GM12891 (cell line): ENCODE data around the gene IFNG.

Experiments used
- POLR2A ChIP-seq: IDR thresholded peaks from 2 replicates; pipeline ENCODE4 v1.6.1; 2011; ENCODE audit warnings: low read depth, low read length, control low read depth
- POLR2AphosphoS5 ChIP-seq: IDR thresholded peaks from 2 replicates; pipeline ENCODE4 v1.6.1; 2011; ENCODE audit warnings: low read depth, low read length, control low read depth
- TAF1 ChIP-seq: IDR thresholded peaks from 2 replicates; pipeline ENCODE4 v1.6.1; 2011; ENCODE audit warnings: low read depth, low read length, control low read depth

DNA sequence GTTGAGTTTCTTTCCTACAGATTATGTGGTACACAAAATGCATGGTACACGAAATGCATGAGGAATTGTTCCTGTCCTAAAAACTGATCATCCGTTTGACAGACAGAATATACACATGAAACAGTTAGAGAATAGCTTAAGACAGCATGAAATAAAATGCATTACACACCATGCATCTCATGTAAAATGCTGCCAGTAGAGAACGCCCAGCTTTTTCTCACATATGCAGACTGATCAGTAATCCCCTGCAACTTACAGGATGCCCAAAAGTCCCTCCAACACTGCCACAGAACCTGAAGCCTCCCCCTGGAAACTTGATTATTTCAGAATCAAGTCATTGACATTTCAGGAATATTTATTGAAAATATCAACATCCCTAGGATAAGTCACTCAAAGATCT lies 24.0 kb downstream of the IFNG start:
- TF ChIP-seq POLR2AphosphoS5 (no peak), POLR2A (no peak), TAF1 (no peak)
